Peyer's patch (tissue), 4 donors: ENCODE results near the gene SLC7A5. TPM values are rescaled to one million over a fixed set of nuclear protein-coding genes. Genes with fewer than 3 reads are reported as not detected.
"Not testable (repeated sequence)": the region's sequence is repeated elsewhere in the genome, so short reads cannot be mapped to it uniquely, and the experiment has no call there.

ENCODE experiments used
- DNase-seq, 3 donors: peaks; one replicate each; pipeline ENCODE4 v3.0.0-alpha.2; 2017 to 2019
- H3K27ac ChIP-seq, 4 donors: fragments of 200-600 bp; sonication (generic); one replicate each; pipeline ENCODE4 v1.5.1; 2016 to 2019
- H3K27me3 ChIP-seq, 2 donors: fragments of 200-600 bp; sonication (generic); one replicate each; pipeline ENCODE4 v1.5.1; 2019
- H3K36me3 ChIP-seq, 3 donors: fragments of 200-600 bp; sonication (generic); one replicate each; pipeline ENCODE4 v1.5.1; 2016 to 2019
- H3K4me1 ChIP-seq, 4 donors: fragments of 200-600 bp; sonication (generic); one replicate each; pipeline ENCODE4 v1.5.1; 2016 to 2019
- H3K4me3 ChIP-seq, 4 donors: fragments of 200-600 bp; sonication (generic); 1 replicate in 3 of 4; 2 replicates in 1 of 4; pipeline ENCODE4 v1.5.1; 2016 to 2019; ENCODE audit warnings: mild to moderate bottlenecking in 1 of 4
- H3K9me3 ChIP-seq, 4 donors: fragments of 200-600 bp; sonication (generic); one replicate each; pipeline ENCODE4 v1.5.1; 2016 to 2019; ENCODE audit warnings: mild to moderate bottlenecking in 1 of 4
- CTCF ChIP-seq, 6 experiments: fragments of 450-650 bp in 4 of 6; fragments of 200-600 bp in 2 of 6; sonication (generic) in 1 of 6; IDR thresholded peaks; one replicate each; pipeline ENCODE4 v1.5.1; 2017 to 2019; ENCODE audit warnings: antibody characterized with exemption in 6 of 6, mild to moderate bottlenecking in 3 of 6, moderate library complexity in 1 of 6
- POLR2A ChIP-seq, 2 donors: fragments of 450-650 bp; IDR thresholded peaks; one replicate each; pipeline ENCODE4 v1.5.1; 2017; ENCODE audit warnings: antibody characterized with exemption in 2 of 2, mild to moderate bottlenecking in 2 of 2, moderate library complexity in 2 of 2
- total RNA-seq, 4 donors: library from RNA; depleted of rRNA; stranded (reverse); fragments of >200 nt; gene quantifications; one replicate each; pipeline ENCODE4 v1.1.0, GENCODE V29; 2016

The SLC7A5 gene
- total RNA-seq, 4 donors from 2014 or later = 3.2 to 4.7 (median 3.9) TPM

GRCh38 chr16:87817910-87818309 is 51.4 kb downstream of the SLC7A5 start:
- Histone ChIP-seq H3K27me3 (no peaks in the 10 kb centered on the region), H3K9me3 (peaks cover 0 to 22% (median 10%) of the 10 kb centered on the region in 4 donors), H3K27ac (no peak overlapping the region), H3K4me3 (no peak overlapping the region), H3K36me3 (no peaks in the 10 kb centered on the region), H3K4me1 (no peaks in the 10 kb centered on the region)
- no peak for DNase-seq
- TF ChIP-seq POLR2A (IDR thresholded peaks at IDR 0.05) = no peak

GRCh38 chr16:87817370-87817769 is 51.9 kb downstream of the SLC7A5 start:
- peaks cover 0 to 22% (median 10%) of the 10 kb centered on the region in 4 donors for H3K9me3 ChIP-seq

GRCh38 chr16:87816507-87817100 is 52.7 kb downstream of the SLC7A5 start:
- Histone ChIP-seq H3K4me1 (no peaks in the 10 kb centered on the region), H3K27me3 (no peaks in the 10 kb centered on the region), H3K36me3 (no peaks in the 10 kb centered on the region), H3K9me3 (peaks cover 0 to 22% (median 10%) of the 10 kb centered on the region in 4 donors), H3K27ac (no peak overlapping the region), H3K4me3 (no peak overlapping the region)
- DNase-seq = no peak
- no peak for TF ChIP-seq CTCF (IDR thresholded peaks at IDR 0.05)
- TF ChIP-seq POLR2A (IDR thresholded peaks at IDR 0.05) = no peak

More at GRCh38 chr16:87817370-87817769, 51.9 kb downstream of the SLC7A5 start:
- H3K36me3 ChIP-seq, H3K4me1 ChIP-seq, DNase-seq, H3K4me3 ChIP-seq, H3K27ac ChIP-seq, H3K27me3 ChIP-seq: not testable (repeated sequence)

GRCh38 chr16:87815567-87815966 is 53.7 kb downstream of the SLC7A5 start:
- Histone ChIP-seq H3K27me3 (no peaks in the 10 kb centered on the region), H3K36me3 (no peaks in the 10 kb centered on the region), H3K9me3 (peaks cover 0 to 22% (median 10%) of the 10 kb centered on the region in 4 donors), H3K27ac (no peak overlapping the region), H3K4me1 (no peaks in the 10 kb centered on the region), H3K4me3 (no peak overlapping the region)
- no peak for DNase-seq
- no peak for TF ChIP-seq POLR2A (IDR thresholded peaks at IDR 0.05)
- no peak for TF ChIP-seq CTCF (IDR thresholded peaks at IDR 0.05)

GRCh38 chr16:87812200-87812656 is 57.1 kb downstream of the SLC7A5 start:
- peaks cover 0 to 10% (median 5%) of the 10 kb centered on the region in 4 donors for H3K9me3 ChIP-seq
- no peak for DNase-seq

GRCh38 chr16:87811454-87811853 is 57.9 kb downstream of the SLC7A5 start:
- DNase-seq, H3K9me3 ChIP-seq, H3K27ac ChIP-seq, H3K36me3 ChIP-seq, H3K4me3 ChIP-seq, H3K27me3 ChIP-seq: not testable (repeated sequence)
- peaks cover 0 to 18% (median 11%) of the 10 kb centered on the region in 4 donors for H3K4me1 ChIP-seq

More at GRCh38 chr16:87812200-87812656, 57.1 kb downstream of the SLC7A5 start:
- Histone ChIP-seq H3K27me3 (no peaks in the 10 kb centered on the region), H3K27ac (no peak overlapping the region), H3K4me3 (no peak overlapping the region), H3K4me1 (peaks cover 0 to 10% (median 4%) of the 10 kb centered on the region in 4 donors), H3K36me3 (no peaks in the 10 kb centered on the region)
- TF ChIP-seq CTCF (IDR thresholded peaks at IDR 0.05) (no peak), POLR2A (IDR thresholded peaks at IDR 0.05) (no peak)

- Histone ChIP-seq H3K27ac (peak overlapping the region in 1 of 4 donors; percentile 75), H3K4me3 (no peak overlapping the region), H3K4me1 (peaks cover 0 to 19% (median 17%) of the 10 kb centered on the region in 4 donors), H3K9me3 (no peaks in the 10 kb centered on the region), H3K27me3 (no peaks in the 10 kb centered on the region), H3K36me3 (no peaks in the 10 kb centered on the region)
- TF ChIP-seq POLR2A (IDR thresholded peaks at IDR 0.05) (no peak), CTCF (IDR thresholded peaks at IDR 0.05) (no peak)
- peak in 1 of 3 donors; percentile 39 for DNase-seq
Observed at GRCh38 chr16:87809150-87809902, 60.0 kb downstream of the SLC7A5 start.
